ENCODE results near the gene BTF3L4.

BTF3L4 gene

GRCh38 chr1:52032124-52032784 is 23.8 kb upstream of the BTF3L4 start:
- no peak for TF ChIP-seq CTCF (conservative IDR thresholded peaks at IDR 0.05; ENCODE audit: low read depth, low read length)
- peak overlapping the region; percentile 92 for H3K4me3 ChIP-seq (ENCODE audit: low read length)

GRCh38 chr1:52032785-52033131 is 23.3 kb upstream of the BTF3L4 start:
- no peak for TF ChIP-seq CTCF (conservative IDR thresholded peaks at IDR 0.05; ENCODE audit: low read depth, low read length)
- peak overlapping the region; percentile 92 for H3K4me3 ChIP-seq (ENCODE audit: low read length)
- no peak for DNase-seq (ENCODE audit: low read depth)

More at GRCh38 chr1:52032124-52032784, 23.8 kb upstream of the BTF3L4 start:
- no peak for DNase-seq (ENCODE audit: low read depth)

- TF ChIP-seq CTCF (conservative IDR thresholded peaks at IDR 0.05; ENCODE audit: low read depth, low read length) = no peak
- DNase-seq (ENCODE audit: low read depth) = peak; percentile 76
These were observed 22.7 kb upstream of the BTF3L4 start, which contains the start of gene KTI12 for GRCh38 chr1:52033190-52034049. KTI12 (minus strand) TSS chr1:52033810; CDS start chr1:52033761, 49 bp downstream.

GRCh38 chr1:52034050-52034384 is 22.1 kb upstream of the BTF3L4 start:
- peak overlapping the region; percentile 92 for H3K4me3 ChIP-seq (ENCODE audit: low read length)
- DNase-seq (ENCODE audit: low read depth) = no peak
- TF ChIP-seq CTCF (conservative IDR thresholded peaks at IDR 0.05; ENCODE audit: low read depth, low read length) = no peak

More at GRCh38 chr1:52033190-52034049, 22.7 kb upstream of the BTF3L4 start, which contains the start of gene KTI12:
- H3K4me3 ChIP-seq (ENCODE audit: low read length) = peak within 1 kb of the TSS; percentile 92

GRCh38 chr1:52037402-52037814 is 18.7 kb upstream of the BTF3L4 start:
- TF ChIP-seq CTCF (conservative IDR thresholded peaks at IDR 0.05; ENCODE audit: low read depth, low read length) = no peak
- no peak for DNase-seq (ENCODE audit: low read depth)
- H3K4me3 ChIP-seq (ENCODE audit: low read length) = no peak overlapping the region

GRCh38 chr1:52037909-52038308 is 18.2 kb upstream of the BTF3L4 start:
- no peak for DNase-seq (ENCODE audit: low read depth)
- no peak for TF ChIP-seq CTCF (conservative IDR thresholded peaks at IDR 0.05; ENCODE audit: low read depth, low read length)
- no peak overlapping the region for H3K4me3 ChIP-seq (ENCODE audit: low read length)

Data from retinal pigment epithelial cell (primary cell).